NCI-H146 treated with DMSO at 0.1 percent for 48 hours (cell line): ENCODE results near the gene ADGRB3.
"Not testable (repeated sequence)": the region's sequence is repeated elsewhere in the genome, so short reads cannot be mapped to it uniquely, and the experiment has no call there.

ENCODE experiments used
- DNase-seq: peaks from one replicate; lab custom pipeline; 2025; ENCODE audit not compliant: unreplicated experiment; lab: John Stamatoyannopoulos, UW

The ADGRB3 gene

GRCh38 chr6:69216127-69216526, 581.0 kb downstream of the ADGRB3 start:
- DNase-seq = no peak

GRCh38 chr6:69217343-69217742, 582.3 kb downstream of the ADGRB3 start:
- no peak for DNase-seq

GRCh38 chr6:69220375-69220774, 585.3 kb downstream of the ADGRB3 start:
- no peak for DNase-seq

DNA sequence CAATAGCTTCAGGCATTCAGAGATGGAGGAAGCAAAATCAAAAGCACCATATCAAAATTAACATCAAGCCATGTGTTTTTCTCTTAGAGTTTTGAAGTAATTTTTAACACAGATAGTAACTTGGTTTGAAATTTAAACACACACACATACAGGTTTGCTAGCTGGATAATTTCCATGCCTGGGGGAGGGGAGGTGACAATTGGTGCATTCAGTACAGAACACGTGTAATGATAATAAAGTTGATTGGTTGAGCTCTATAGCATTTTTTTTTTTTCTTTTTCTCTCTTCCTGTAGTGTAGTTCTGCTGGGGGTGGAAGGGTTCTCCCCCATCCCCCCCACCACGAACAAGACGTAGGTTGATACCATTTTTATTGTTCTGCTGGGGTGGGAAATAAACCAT, 596.9 kb downstream of the ADGRB3 start:
- DNase-seq = no peak

GRCh38 chr6:69232496-69232895, 597.4 kb downstream of the ADGRB3 start:
- no peak for DNase-seq

- no peak for DNase-seq
Observed at GRCh38 chr6:69232911-69233448, 597.9 kb downstream of the ADGRB3 start.

GRCh38 chr6:69238067-69238466, 603.0 kb downstream of the ADGRB3 start:
- DNase-seq = no peak

GRCh38 chr6:69246983-69247382, 611.9 kb downstream of the ADGRB3 start:
- DNase-seq = no peak

DNA sequence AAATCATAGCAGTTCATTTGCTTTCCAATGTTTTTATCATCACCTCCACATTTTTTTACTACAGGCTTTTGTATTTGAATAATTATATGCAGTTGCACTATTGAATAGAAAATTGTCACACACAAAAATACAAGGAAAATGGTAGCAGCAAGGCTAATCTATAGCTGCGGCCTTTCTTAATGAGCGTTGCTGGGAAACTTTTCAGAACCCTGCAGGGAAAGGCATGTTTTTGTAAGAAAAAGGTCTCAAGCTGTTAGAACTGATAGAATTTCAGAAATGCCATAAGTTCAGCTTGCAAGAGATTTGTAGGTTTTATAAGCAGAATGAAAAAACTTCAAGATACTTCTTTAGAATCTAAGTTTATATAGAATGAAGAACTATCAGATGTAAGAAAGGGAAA, 625.9 kb downstream of the ADGRB3 start:
- DNase-seq = no peak

DNA sequence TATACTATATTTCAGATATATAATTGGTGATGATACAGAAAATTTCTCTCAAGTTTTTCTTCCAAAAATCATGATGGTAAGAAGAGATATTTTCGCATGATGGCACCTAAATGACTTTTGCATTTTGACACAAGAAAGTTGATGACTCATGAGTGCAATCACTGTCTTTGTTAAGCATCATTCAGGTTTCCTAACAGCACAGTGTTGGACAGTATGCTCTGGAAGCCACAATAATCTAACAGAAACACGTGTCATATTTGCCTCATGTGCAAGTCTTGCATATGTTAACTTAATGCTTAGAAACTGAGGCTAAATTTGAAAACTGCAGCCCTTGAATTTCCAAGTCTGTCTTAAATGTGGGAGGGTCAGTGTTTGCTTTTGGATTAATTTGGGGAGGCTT, 628.2 kb downstream of the ADGRB3 start:
- DNase-seq = no peak

DNA sequence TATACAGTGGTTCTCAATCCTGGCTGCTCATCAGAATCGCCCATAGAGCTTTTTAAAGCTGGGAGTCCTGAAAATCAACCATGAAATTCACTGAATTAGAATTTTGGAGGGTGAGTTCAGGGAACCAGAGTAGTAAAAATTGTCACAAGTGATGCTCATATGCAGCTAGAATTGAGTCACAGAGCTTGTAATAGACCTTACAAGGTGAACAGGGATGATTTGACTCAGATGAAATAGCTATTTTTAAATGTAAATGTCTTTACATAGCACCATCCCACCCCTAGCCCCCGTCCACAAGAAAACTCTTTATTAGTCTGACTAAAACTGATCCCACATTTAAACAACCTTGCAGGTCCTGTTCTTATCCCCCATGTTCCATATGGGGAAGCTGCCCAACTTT, 630.0 kb downstream of the ADGRB3 start:
- no peak for DNase-seq

GRCh38 chr6:69265706-69266105, 630.6 kb downstream of the ADGRB3 start:
- DNase-seq = no peak

DNA sequence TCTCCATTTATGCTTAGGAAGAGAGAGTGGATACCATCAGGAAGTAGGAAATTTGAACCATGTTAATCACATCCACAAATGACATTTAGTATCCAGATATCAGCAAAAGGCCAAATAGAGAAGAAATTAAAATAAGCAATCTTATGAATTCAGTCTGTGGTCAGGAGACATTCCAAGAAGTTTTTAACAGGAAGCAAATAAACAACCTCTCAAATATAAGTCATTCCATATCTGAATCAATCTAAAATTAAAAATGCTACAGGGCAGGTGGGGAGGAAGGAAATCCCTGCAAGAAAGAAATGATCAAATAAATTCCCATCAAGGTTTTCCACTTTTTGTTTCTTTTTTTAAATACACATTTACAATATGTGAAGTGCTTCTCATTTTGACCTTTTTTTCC, 641.1 kb downstream of the ADGRB3 start:
- DNase-seq = no peak

DNA sequence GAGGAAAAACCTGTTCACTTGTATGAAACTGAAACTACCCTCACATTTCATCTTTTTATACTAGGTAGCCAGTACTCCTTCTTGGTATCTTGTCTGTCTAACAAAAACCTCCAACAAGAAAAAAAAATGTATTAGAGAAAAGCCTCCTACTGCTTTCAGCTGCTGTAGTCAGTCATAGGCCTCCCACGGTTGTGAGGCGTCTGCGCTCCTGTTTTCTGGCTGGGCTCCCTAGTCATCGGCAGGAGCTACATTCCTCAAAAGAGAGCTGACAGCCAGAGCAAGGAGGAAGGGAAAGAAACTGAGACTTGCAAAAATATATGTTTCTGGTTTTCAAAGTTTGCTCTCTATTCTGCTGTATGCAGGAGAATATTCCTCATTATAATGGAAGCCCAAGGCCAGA, 644.7 kb downstream of the ADGRB3 start:
- no peak for DNase-seq

DNA sequence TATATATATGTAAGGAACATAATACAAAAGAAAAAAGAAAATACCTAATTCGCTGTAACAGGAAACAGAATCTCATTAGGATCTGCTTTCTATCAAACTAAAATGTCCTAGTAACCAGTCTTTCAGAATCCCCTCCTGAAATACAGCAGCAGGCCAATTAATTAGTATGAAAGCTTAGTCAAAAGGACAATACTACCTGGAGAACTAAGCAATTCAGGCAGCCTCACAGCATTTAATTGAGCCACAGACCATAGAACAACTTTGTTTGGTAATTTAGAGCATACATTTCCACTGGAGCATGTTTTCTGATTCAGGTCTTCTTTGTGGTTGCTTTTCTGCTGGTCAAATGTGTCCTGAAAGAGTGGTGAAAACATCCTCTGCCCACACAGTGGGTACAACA, 645.8 kb downstream of the ADGRB3 start:
- DNase-seq = no peak

DNA sequence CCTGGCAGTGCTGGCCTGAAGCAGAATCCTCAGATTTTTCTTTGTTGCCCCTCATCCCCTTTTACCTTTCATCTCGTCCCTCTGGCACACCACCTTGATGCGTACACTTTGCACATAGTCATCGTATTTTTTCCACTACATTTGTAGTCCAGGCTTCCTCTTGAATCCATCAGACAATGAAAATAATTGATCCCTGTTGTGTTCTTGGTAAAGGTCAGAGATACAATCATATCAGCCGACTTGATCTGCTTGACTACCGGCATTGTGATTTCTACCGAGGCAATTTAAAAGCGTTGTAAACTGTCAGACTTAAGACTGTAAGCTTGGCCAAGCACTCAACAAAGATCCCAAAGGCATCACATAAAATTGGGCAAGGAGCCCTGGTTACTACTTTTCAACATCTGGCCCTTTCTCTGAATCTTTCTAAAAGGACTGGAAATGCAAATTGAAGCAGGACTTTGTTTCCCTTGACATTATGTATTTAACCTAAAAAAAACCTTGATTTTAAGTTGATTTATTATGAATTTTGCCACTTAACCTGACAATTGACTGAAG, 649.2 kb downstream of the ADGRB3 start:
- DNase-seq = no peak

DNA sequence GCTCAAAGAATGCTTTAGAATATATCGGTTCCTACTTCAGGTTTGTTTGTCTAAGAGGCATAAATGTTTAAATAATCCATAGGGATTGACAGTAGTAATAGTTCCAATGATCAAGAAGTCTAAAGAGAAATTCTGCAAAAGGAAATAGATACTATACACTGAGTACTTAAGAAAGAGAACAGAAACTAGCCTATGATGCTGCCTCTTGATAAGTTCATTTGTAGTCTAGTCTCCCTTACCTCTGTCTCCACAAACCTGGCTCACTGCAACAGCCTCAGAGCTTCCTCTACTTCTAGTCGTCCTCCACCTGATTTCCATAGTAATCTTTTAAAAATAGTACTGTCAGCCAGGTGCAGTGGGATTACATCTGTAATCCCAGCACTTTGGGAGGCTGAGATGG, 650.0 kb downstream of the ADGRB3 start:
- no peak for DNase-seq

- no peak for DNase-seq
Observed at GRCh38 chr6:69286331-69286730, 651.2 kb downstream of the ADGRB3 start.

DNA sequence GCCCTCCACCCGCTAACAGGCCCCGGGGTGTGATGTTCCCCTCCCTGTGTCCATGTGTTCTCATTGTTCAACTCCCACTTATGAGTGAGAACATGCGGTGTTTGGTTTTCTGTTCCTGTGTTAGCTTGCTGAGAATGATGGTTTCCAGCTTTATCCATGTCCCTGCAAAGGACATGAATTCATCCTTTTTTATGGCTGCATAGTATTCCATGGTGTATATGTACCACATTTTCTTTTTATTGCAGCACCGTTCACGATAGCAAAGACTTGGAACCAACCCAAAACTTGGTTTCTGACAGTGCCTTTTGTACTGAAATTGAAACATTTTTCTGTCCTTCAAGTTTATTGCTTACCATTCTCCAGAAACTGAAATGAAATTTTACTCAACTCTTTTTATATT, 653.1 kb downstream of the ADGRB3 start:
- DNase-seq = not testable (repeated sequence)

GRCh38 chr6:69289689-69290495, 654.8 kb downstream of the ADGRB3 start:
- DNase-seq = no peak

GRCh38 chr6:69293471-69293870, 658.4 kb downstream of the ADGRB3 start:
- no peak for DNase-seq

DNA sequence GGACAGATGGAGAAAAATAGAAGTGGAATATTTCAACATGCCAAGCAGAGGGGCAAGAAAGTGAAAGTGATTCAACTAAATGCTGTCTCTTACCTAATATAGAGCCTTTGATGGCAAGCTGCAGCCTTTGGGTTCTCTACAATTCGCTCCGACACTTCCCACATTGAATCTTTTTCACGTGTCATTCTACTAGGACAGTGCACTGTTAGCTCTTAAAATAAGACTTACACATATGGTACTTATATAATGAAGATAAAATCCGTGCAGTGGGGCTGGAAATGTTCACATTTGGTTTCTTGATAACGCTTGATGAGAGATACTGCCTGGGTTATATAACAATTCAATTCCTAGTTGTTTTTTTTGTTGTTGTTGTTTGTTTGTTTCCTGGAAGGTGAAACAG, 659.3 kb downstream of the ADGRB3 start:
- DNase-seq = no peak

DNA sequence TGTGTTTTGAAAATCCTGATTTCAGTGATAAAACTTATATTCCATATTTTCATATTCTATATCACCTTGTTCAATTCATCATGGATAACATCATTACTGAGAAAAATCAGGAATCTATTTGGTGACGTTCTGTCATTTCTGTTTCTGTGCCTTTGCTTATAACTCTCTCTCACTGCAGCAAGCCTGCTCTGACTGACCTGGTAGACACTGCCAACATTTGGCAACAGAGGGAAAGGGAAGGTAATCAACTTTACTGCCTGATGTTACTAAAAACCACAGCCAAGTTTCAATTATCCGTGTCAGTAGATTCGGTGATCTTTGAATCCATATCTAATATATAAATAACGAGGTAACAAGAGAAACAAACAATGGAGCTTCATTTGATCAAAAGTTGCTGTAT, 659.8 kb downstream of the ADGRB3 start:
- DNase-seq = no peak
